ENCODE measurements around the gene NDUFB7. TPM values are rescaled to one million over a fixed set of nuclear protein-coding genes. Genes with fewer than 3 reads are reported as not detected.
"Not testable (repeated sequence)": the region's sequence is repeated elsewhere in the genome, so short reads cannot be mapped to it uniquely, and the experiment has no call there.

The NDUFB7 gene
- total RNA-seq, 1 donor from 2014 or later, result 612 TPM

DNA sequence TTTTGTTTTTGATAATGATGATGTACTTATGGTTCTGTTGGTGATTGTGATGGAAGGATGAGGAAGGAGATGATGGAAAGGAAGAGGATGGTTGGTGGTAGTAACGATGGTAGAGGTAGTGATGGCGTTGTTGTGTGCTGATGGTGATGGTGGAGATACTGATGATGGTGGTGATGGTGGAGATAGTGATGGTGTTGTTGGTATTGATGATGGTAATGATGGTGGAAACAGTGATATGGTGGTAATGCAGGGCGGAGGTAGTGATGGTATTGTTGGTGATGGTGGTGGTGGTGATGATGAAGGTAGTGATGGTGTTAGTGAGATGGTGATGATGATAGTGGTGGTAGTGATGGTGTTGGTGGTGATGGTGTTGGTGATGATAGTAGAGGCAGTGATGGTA is 23.7 kb upstream of the NDUFB7 start:
- Histone ChIP-seq H3K9me3 (no peaks in the 10 kb centered on the region), H3K27ac (no peak overlapping the region), H3K4me1 (no peaks in the 10 kb centered on the region), H3K27me3 (no peaks in the 10 kb centered on the region), H3K36me3 (no peaks in the 10 kb centered on the region), H3K4me3 (no peak overlapping the region)
- TF ChIP-seq, protein P1, sequence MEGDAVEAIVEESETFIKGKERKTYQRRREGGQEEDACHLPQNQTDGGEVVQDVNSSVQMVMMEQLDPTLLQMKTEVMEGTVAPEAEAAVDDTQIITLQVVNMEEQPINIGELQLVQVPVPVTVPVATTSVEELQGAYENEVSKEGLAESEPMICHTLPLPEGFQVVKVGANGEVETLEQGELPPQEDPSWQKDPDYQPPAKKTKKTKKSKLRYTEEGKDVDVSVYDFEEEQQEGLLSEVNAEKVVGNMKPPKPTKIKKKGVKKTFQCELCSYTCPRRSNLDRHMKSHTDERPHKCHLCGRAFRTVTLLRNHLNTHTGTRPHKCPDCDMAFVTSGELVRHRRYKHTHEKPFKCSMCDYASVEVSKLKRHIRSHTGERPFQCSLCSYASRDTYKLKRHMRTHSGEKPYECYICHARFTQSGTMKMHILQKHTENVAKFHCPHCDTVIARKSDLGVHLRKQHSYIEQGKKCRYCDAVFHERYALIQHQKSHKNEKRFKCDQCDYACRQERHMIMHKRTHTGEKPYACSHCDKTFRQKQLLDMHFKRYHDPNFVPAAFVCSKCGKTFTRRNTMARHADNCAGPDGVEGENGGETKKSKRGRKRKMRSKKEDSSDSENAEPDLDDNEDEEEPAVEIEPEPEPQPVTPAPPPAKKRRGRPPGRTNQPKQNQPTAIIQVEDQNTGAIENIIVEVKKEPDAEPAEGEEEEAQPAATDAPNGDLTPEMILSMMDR (IDR thresholded peaks at IDR 0.05), result no peak
- intact Hi-C loops (cut with DNase I), result no loop called here
- DNase-seq (ENCODE audit: low spot score in 2 of 2), result no peak

DNA sequence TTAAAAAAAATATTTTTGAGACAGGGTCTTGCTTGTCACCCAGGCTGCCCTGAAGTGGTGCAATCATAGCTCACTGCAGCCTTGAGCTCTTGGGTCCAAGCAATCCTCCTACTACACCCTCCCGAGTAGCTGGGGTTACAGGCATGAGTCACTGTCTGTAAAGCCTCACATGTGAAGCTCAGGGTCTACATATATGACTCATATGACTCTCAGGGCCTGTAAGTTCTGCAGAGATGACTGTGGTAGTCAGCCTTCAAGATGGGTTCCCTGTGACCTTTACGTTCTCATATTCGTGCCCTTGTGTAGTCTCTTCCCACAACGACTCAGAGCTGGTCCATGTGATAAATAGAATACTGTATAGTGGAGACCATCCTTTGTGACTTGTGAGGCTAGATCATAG is 17.6 kb upstream of the NDUFB7 start:
- H3K4me1 ChIP-seq; intact Hi-C loops (cut with DNase I); H3K9me3 ChIP-seq; H3K36me3 ChIP-seq; DNase-seq (ENCODE audit: low spot score in 2 of 2); H3K27me3 ChIP-seq; H3K4me3 ChIP-seq; H3K27ac ChIP-seq: not testable (repeated sequence)

DNA sequence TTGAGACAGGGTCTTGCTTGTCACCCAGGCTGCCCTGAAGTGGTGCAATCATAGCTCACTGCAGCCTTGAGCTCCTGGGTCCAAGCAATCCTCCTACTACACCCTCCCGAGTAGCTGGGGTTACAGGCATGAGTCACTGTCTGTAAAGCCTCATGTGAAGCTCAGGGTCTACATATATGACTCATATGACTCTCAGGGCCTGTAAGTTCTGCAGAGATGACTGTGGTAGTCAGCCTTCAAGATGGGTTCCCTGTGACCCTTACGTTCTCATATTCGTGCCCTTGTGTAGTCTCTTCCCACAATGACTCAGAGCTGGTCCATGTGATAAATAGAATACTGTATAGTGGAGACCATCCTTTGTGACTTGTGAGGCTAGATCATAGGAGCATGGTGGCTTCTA is 13.3 kb upstream of the NDUFB7 start:
- H3K4me1 ChIP-seq; DNase-seq (ENCODE audit: low spot score in 2 of 2): not testable (repeated sequence)

DNA sequence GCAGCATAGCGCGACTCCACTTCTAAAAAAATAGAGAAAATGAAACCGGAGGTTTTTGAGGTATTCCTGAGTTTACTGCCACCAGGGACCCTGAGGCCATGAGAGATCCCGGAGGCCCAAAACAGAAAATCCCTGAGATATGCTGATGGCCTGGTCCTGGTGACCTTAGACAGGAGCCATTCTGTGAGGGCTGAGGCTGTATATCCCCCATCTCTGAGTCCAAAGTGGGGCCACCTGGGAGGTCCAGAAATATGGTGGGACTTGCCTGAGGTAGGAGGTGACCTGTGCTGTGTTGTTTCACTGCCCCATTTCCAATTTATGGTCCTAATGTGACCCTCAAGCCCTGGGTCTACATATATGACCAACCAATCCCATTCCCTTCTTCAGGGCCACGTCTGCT is 12.5 kb upstream of the NDUFB7 start:
- H3K27ac ChIP-seq; H3K27me3 ChIP-seq; H3K9me3 ChIP-seq; H3K4me1 ChIP-seq; intact Hi-C loops (cut with DNase I); DNase-seq (ENCODE audit: low spot score in 2 of 2); H3K4me3 ChIP-seq; H3K36me3 ChIP-seq: not testable (repeated sequence)

More for the DNA sequence above, 13.3 kb upstream of the NDUFB7 start:
- H3K4me3 ChIP-seq; H3K27me3 ChIP-seq; intact Hi-C loops (cut with DNase I); H3K27ac ChIP-seq; H3K9me3 ChIP-seq; H3K36me3 ChIP-seq: not testable (repeated sequence)

DNA sequence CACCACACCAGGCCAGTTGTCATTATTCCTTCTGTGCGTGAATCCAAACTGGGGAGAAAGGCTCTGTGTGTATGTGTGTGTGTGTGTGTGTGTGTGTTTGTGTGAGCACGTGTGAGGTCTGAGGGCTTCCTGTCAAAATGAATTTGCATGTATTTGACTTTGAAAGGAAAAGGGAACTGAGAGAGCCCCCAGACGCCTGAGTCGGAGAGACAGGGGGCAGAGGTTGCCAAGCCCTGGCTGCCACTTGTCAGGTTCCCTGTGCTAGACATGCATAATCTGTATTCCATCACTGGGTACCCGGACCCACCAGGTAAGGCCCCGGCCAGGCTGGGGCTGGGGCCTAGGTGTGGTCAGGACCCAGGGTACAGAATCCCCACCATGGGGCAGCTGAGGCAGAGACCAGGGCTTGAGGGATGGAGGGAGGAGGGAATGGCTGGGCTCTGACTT is 11.1 kb upstream of the NDUFB7 start, which contains the start of gene CLEC17A:
Gene CLEC17A (plus strand): TSS at position 191 of the 447 bp plus-strand sequence. CDS start 77 bp downstream, at position 268.
- intact Hi-C loops (cut with DNase I), result no loop called here
- H3K36me3 ChIP-seq, result no peaks in the 10 kb centered on the region
- TF ChIP-seq, protein P1 (IDR thresholded peaks at IDR 0.05), result no peak
- DNase-seq (ENCODE audit: low spot score in 2 of 2), result no peak
- no peak within 1 kb of the TSS for H3K27ac ChIP-seq
- no peaks in the 10 kb centered on the region for H3K4me1 ChIP-seq
- H3K4me3 ChIP-seq, result no peak within 1 kb of the TSS
- no peaks in the 10 kb centered on the region for H3K9me3 ChIP-seq
- no peaks in the 10 kb centered on the region for H3K27me3 ChIP-seq

DNA sequence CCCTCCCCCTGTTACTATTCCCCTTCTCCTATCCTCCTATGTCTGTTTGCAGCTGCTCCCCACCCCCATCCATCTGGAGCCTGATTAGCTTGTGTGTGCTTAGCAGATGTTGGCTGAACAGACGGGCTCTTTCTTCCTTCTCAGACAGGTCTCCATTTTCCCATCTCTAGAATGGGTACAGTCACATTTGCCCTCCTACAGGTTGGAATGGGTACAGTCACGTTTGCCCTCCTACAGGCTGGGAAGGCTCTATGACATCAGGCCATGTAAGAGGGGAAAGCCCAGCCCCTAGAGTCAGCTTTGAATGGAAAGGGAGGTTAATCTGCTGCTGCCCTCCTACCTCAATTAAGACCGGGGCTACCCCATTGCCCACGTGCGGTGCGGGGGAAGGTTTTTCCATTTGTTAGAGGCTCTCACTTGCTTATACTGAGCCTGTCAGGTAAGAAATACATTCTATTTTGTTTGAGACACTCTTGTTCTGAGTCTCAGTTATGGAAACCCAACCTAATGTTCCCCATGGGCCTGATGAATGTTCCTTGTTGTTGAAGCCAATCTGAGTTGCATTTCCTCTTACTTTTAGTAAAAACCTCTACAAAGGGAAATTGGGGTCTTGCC is 8.9 kb upstream of the NDUFB7 start:
- no peaks in the 10 kb centered on the region for H3K4me1 ChIP-seq
- no peak overlapping the region for H3K27ac ChIP-seq
- no peak overlapping the region for H3K4me3 ChIP-seq
- H3K36me3 ChIP-seq, result no peaks in the 10 kb centered on the region
- TF ChIP-seq, protein P1 (IDR thresholded peaks at IDR 0.05), result no peak
- intact Hi-C loops (cut with DNase I), result no loop called here
- H3K9me3 ChIP-seq, result no peaks in the 10 kb centered on the region
- no peaks in the 10 kb centered on the region for H3K27me3 ChIP-seq
- DNase-seq (ENCODE audit: low spot score in 2 of 2), result no peak

DNA sequence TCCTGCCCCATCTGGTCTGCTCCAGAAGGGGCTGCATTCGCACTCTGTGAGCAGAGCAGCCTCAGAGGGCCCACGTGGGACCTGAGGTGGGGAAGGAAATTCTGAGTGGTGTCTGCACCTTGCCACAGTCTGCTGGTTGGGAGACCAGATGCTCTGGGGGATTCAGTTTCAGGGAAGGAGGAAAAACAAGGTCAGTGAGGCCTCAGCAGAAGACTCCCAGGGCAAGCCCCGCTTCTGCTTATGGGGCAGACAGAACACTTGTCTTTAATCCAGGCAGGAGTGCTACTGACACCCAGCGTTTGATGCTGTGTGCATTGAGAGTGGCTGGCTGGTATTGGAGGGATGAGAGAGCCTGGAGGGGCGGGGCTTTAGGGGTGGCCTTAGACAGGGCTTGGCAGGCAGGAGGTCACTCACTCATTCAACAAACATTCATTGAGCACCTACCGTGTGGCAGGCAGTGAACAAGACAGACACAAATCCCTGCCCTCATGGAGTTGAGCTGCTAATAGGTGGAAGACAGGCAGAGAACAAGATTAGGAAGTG is 6.1 kb upstream of the NDUFB7 start:
- Histone ChIP-seq H3K4me1 (no peaks in the 10 kb centered on the region), H3K27ac (no peak overlapping the region), H3K27me3 (no peaks in the 10 kb centered on the region), H3K4me3 (no peak overlapping the region), H3K36me3 (no peaks in the 10 kb centered on the region), H3K9me3 (no peaks in the 10 kb centered on the region)
- DNase-seq (ENCODE audit: low spot score in 2 of 2), result no peak
- intact Hi-C loops (cut with DNase I), result no loop called here
- TF ChIP-seq, protein P1 (IDR thresholded peaks at IDR 0.05), result no peak

Data from ascending aorta (tissue), 2 donors.